Panc1 (cell line): Measurements from ENCODE around the gene MRPL55.

Experiments used
- SIN3A ChIP-seq: IDR thresholded peaks from 2 replicates; pipeline ENCODE4 v1.6.1; 2012; ENCODE audit warnings: low read depth, mild to moderate bottlenecking, low read length, moderate library complexity, borderline replicate concordance; ENCODE audit not compliant: insufficient read depth
- TF ChIP-seq, protein P1 (sequence below): fragments of 450-650 bp; IDR thresholded peaks from 2 replicates; pipeline ENCODE4 v1.5.1; 2017; ENCODE audit warnings: mild to moderate bottlenecking

DNA sequence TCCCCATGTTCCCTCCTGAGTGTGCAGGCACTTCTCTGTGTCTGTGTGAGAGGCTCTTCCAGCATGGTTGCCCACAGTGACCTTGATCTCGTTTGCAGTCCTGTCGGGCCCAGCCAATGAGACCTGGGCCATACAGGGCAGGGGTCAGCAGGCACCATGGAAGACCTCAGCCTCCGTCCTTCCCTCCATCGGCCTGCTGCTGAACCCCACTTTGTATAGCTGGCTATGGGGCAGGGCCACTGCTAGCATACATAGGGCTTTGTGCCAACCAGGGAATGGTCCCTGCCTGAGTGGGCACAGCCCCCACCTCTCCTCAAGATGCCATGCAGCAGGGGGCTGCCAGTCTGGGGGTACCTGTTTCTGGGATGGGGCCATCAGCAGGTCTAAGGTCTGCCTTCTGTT is 9.8 kb downstream of the MRPL55 start:
- TF ChIP-seq SIN3A = no peak
- TF ChIP-seq, protein P1, sequence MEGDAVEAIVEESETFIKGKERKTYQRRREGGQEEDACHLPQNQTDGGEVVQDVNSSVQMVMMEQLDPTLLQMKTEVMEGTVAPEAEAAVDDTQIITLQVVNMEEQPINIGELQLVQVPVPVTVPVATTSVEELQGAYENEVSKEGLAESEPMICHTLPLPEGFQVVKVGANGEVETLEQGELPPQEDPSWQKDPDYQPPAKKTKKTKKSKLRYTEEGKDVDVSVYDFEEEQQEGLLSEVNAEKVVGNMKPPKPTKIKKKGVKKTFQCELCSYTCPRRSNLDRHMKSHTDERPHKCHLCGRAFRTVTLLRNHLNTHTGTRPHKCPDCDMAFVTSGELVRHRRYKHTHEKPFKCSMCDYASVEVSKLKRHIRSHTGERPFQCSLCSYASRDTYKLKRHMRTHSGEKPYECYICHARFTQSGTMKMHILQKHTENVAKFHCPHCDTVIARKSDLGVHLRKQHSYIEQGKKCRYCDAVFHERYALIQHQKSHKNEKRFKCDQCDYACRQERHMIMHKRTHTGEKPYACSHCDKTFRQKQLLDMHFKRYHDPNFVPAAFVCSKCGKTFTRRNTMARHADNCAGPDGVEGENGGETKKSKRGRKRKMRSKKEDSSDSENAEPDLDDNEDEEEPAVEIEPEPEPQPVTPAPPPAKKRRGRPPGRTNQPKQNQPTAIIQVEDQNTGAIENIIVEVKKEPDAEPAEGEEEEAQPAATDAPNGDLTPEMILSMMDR = no peak
